Measurements from ENCODE around the gene NDUFS3. TPM values are rescaled to one million over a fixed set of nuclear protein-coding genes. Genes with fewer than 3 reads are reported as not detected.
A peak's percentile ranks its signal among the peaks of the same experiment; 100 is the strongest.

The NDUFS3 gene
- total RNA-seq, 1 experiment from 2014 or later = 149 TPM

DNA sequence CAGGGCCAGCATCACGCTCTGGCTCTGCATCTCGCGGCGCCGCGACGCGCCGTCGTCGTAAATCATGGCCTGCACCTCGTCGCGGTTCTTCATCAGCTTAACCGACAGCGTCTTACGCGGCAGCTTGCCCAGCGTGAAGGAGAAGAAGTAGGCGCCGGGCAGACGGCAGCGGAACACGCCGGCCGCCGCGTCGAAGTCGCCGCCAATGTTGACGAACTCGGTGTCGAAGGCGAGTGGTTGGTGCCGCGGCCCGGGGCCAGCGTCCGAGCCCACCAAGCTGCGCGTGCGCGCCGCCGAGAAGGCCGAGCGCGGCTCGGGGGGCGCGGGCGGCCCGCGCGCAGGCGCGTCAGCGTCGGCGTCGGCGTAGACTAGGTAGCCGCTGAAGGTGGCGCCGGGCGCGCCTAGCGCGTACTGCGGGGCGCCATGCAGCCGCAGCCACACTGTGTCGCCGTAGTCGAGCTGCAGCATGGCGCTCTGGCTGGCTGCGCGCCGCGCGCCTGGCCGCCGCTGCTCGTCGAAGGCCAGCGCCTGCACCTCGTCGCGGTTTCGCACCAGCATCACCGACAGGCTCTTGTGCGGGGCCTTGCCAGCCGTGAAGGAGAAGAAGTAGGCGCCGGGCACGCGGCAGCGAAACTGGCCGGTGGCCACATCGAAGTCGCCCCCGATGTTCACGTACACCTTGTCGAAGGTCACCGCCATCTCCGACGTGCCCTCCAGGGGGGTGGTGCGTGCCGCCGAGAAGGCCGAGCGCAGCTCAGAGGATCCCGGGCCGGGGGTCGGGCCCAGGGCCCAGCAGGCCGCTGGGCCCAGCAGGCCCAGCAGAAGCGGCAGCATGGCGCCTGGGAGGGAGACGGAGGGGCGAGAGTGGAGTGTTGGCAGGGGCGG lies 11.3 kb downstream of the NDUFS3 start:
- DNase-seq (ENCODE audit: low spot score) = no peak

GRCh38 chr11:47591764-47592163 lies 12.9 kb downstream of the NDUFS3 start:
- DNase-seq (ENCODE audit: low spot score) = no peak

DNA sequence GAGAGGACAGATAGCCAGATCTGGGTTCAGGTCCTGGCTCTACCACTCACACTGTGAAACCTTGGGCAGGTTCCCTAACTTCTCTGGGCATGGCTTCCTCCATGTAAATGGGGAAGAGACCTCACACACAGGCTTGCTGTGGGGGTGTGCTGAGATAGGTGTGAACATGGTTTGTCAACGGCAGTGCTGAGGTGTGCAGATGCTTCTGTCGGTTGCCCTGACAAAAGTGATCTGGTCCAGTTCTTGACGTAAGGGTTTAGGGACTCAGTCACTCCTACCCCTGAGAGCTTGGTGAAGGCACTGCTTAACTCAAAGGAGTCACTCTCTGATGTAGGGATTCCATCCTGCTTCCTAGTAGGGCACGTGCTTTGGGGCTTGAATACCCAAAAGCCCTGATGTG lies 13.4 kb downstream of the NDUFS3 start:
- no peak for DNase-seq (ENCODE audit: low spot score)

GRCh38 chr11:47592970-47593369 lies 14.1 kb downstream of the NDUFS3 start:
- DNase-seq (ENCODE audit: low spot score) = no peak

- DNase-seq (ENCODE audit: low spot score) = no peak
Measured at GRCh38 chr11:47593492-47593933, 14.6 kb downstream of the NDUFS3 start.

GRCh38 chr11:47593934-47594855 lies 15.3 kb downstream of the NDUFS3 start, which contains the start of gene C1QTNF4:
Gene C1QTNF4 (minus strand): TSS chr11:47594411. CDS start chr11:47590810, 3,601 bp downstream.
- no peak for DNase-seq (ENCODE audit: low spot score)

DNA sequence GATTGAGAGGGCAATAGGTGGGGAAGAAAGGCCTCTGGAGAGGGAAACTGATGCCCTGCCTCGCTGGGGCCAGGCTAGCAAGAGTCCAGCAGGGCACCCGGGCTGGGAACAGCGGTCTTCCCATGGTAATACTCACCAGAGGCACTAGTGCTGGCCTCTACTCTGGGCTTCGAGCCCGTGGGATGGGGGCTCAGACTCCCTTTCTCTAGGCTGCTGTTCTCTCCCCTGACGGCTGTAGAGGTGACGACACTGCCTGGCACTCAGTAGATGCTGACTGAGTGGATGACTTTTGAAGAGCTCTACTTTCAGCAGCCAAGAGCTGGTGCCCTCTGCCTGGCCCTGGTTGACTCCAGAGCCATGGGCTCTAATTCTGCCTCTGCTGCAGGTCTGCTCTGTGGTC lies 16.2 kb downstream of the NDUFS3 start:
- DNase-seq (ENCODE audit: low spot score) = no peak

DNA sequence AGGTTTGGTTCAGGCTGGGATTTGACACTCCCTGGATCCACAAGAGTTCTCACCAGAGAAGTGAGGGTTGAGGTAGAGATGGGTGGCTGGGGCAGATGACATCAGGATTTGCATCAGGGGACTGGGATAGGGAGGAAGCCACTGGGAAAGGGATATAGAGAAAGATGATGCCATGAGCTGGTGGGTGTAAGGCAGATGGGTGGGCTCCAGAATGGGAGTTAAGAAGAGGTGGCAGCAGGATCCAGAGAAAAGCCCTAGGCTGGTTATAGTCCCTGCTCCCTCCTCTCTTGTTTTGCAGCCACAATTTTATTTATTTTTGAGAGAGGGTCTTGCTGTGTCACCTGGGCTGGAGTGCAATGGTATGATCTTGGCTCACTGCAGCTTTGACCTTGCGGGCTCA lies 17.1 kb downstream of the NDUFS3 start:
- DNase-seq (ENCODE audit: low spot score) = no peak

DNA sequence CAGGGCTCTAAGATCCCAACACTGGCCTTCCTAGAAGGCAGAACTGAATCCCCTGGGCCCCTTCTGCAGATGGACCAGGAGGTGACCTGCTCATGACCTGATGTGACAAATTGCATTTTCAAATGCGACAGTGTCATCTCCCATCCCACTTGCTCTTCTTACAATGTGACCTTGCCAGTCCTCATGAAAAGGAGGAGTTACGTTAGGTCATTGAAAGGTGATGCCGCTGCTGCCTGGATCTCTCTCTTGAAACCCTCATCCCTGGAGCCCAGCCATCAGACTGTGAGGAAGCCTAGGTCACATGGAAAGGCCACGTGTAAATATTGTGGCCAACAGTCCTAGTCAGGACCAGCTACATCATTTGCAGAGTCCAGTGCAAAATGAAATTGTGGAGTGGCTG lies 21.0 kb downstream of the NDUFS3 start:
- no peak for DNase-seq (ENCODE audit: low spot score)

DNA sequence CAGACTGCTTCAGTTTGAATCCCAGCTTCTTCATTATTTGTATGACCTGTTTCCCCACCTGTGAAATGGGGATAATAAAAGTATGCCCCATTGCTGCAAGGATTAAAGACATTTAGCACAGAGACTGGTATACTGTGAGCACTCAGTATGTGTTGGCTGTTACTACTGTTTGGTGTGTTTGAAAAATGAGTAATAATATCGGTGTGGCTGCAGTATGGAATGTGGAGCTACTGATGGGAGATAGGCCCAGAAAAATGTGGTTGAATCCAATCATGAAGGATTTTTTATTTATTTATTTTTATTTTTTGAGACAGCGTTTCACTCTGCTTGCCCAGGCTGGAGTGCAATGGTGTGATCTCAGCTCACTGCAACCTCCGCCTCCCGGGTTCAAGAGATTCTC lies 24.4 kb downstream of the NDUFS3 start:
- DNase-seq (ENCODE audit: low spot score) = no peak

GRCh38 chr11:47605921-47606320 lies 27.0 kb downstream of the NDUFS3 start:
- no peak for DNase-seq (ENCODE audit: low spot score)

- DNase-seq (ENCODE audit: low spot score) = no peak
Measured at GRCh38 chr11:47606731-47607130, 27.9 kb downstream of the NDUFS3 start.

DNA sequence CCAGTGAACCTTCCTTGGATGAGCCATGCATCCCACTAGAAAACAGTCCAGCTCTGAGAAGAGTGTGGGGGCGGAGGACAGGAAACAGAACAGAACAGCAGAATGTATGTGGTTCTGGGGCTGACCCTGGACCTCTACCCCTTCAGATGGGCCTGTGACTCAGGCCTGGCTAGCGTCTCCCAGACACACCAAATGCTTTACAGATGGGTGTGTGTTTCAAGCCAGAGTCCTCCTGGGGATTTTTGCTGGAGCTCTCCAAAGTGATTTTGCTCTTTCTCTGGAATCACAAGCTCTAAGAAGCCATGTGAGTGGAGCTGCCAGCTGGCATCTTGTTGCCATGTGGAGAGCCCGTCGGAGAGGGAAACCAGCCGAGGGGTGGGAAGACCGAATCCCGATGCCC lies 28.5 kb downstream of the NDUFS3 start:
- no peak for DNase-seq (ENCODE audit: low spot score)

DNA sequence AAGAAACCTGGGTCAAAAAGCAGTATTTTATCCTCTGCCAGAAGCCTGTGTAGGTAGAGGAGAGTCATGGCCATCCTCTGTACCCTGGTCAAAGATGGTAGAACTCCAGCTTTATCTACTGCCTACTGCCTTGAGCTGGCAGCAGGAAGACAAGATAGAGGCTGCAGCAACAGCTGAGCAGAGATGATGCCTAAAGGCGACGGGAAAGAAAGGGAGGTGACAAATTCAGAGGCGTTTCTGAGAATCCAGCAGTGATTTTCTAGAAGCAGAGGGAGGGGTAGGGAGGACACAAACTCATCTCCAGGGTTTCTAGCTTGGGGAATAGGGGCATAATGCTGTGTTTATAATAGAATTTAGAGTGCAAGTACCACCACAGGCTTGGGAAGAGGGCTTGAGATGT lies 30.8 kb downstream of the NDUFS3 start:
- no peak for DNase-seq (ENCODE audit: low spot score)

DNA sequence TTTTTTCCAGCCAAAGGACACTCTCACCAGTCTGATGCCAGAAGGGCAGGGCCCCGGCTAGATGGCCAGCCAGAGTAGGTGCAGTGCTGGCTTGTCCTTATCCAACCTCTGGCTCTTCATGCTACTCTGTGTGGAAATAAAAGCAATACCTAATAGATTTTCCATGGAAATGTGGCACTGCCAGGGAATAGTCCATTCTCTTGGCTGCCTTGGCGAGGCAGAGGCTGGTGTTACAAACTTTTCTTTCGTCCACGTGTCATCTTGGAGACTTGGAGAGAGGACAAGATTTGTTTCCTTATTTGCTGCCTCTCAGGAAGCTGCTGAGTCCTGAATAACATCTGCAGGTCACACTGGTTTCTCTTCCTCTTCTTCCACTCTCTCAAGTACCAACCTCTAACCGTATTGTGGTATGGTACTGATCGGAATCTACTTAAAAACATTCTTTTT lies 32.5 kb downstream of the NDUFS3 start:
- no peak for DNase-seq (ENCODE audit: low spot score)

GRCh38 chr11:47615249-47615648 lies 36.4 kb downstream of the NDUFS3 start:
- DNase-seq (ENCODE audit: low spot score) = no peak

DNA sequence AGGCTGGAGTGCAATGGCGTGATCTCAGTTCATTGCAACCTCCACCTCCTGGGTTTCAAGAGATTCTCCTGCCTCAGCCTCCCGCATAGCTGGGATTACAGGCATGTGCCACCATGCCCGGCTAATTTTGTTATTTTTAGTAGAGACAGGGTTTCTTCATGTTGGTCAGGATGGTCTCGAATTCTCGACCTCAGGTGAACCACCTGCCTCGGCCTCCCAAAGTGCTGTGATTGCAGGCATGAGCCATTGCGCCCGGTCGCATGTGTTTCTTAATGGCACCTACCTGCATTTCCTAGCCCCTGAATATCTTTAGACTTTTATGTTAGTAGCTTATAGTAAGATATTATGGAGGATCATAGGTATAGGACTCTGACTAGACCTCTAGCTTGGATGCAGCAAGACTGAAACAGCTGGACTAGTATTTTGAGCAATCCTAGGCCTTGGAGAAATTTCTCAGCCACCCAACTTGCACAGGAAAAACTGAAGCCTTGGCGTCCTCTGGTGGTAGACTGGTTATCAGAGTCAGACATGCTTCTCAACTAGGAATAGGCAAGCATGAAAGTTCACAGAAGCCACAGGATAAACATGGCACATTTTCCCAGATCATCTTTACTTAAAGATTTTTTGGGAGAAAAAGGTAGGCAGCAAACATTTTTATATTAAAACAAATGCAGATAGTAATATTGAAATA lies 38.0 kb downstream of the NDUFS3 start:
- DNase-seq (ENCODE audit: low spot score) = peak; percentile 47

- DNase-seq (ENCODE audit: low spot score) = no peak
Measured at GRCh38 chr11:47617417-47617809, 38.5 kb downstream of the NDUFS3 start.

- no peak for DNase-seq (ENCODE audit: low spot score)
Measured at GRCh38 chr11:47620836-47621378, 42.0 kb downstream of the NDUFS3 start.

GRCh38 chr11:47626234-47626633 lies 47.4 kb downstream of the NDUFS3 start:
- no peak for DNase-seq (ENCODE audit: low spot score)

GRCh38 chr11:47628026-47628425 lies 49.2 kb downstream of the NDUFS3 start:
- no peak for DNase-seq (ENCODE audit: low spot score)

Measured in HT-29 (cell line).